Spleen (tissue), 7 donors: ENCODE data around the gene ARID3A.

Source experiments
- CTCF ChIP-seq, 11 experiments: fragments of 200-600 bp in 7 of 11; fragments of 450-650 bp in 4 of 11; sonication (generic) in 4 of 11; IDR thresholded peaks in 8 of 11; conservative IDR thresholded peaks in 3 of 11; 1 replicate in 7 of 11; 2 replicates in 4 of 11; pipeline versions ENCODE4 v1.4.0 to v1.8.0; 2016 to 2021; ENCODE audit warnings: antibody characterized with exemption in 11 of 11, inconsistent platforms in 4 of 11, mild to moderate bottlenecking in 1 of 11
- POLR2A ChIP-seq, 3 donors: fragments of 450-650 bp; IDR thresholded peaks; one replicate each; pipeline ENCODE4 v1.5.1; 2017; ENCODE audit warnings: antibody characterized with exemption in 3 of 3, mild to moderate bottlenecking in 1 of 3
- donor health status: DM: no; HTN: no; CAD: no; lungs with moderate emphysema.
- donor health status: DM: no; HTN: no; CAD: no.
- donor health status: DM: no; HTN: no; CAD: no.

GRCh38 chr19:986083-986482, 60.2 kb downstream of the ARID3A start:
- TF ChIP-seq CTCF (IDR thresholded peaks at IDR 0.05 in 8 of 11, conservative IDR thresholded peaks at IDR 0.05 in 3 of 11) = no peak
- TF ChIP-seq POLR2A (IDR thresholded peaks at IDR 0.05) = no peak
